Measurements from ENCODE around the gene MCTP2. TPM values are rescaled to one million over a fixed set of nuclear protein-coding genes. Genes with fewer than 3 reads are reported as not detected.

Gene MCTP2
- total and polyA plus RNA-seq, 2 of the 8 experiments (the other 6 are each of a cell fraction or from before 2014, with no cell fraction given): 3.4 to 4.5 TPM

GRCh38 chr15:94443186-94443585 is 211.8 kb downstream of the MCTP2 start (continued):
- no peak for TF ChIP-seq USF2 (IDR thresholded peaks at IDR 0.05; ENCODE audit: low read length)
- TF ChIP-seq EGR1 (IDR thresholded peaks at IDR 0.05; ENCODE audit: borderline replicate concordance, low read depth, low read length): no peak
- TF ChIP-seq BACH1 (IDR thresholded peaks at IDR 0.05; ENCODE audit: low read length): no peak
- no peak for TF ChIP-seq FOSL1 (IDR thresholded peaks at IDR 0.05; ENCODE audit: insufficient read depth, low read depth, low read length)
- no peak for TF ChIP-seq SP4 (IDR thresholded peaks at IDR 0.05; ENCODE audit: low read length)
- TF ChIP-seq NANOG (IDR thresholded peaks at IDR 0.05; ENCODE audit: insufficient read depth, low read depth, low read length, poor library complexity, severe bottlenecking): no peak
